Amniotic stem cell (primary cell): ENCODE data around the gene CNFN.
"Not testable (repeated sequence)": the region's sequence is repeated elsewhere in the genome, so short reads cannot be mapped to it uniquely, and the experiment has no call there.

Source experiments
- DNase-seq: peaks from one replicate; lab custom pipeline; 2025; lab: John Stamatoyannopoulos, UW

The CNFN gene

GRCh38 chr19:42349378-42350107, 40.6 kb downstream of the CNFN start:
- DNase-seq = no peak

DNA sequence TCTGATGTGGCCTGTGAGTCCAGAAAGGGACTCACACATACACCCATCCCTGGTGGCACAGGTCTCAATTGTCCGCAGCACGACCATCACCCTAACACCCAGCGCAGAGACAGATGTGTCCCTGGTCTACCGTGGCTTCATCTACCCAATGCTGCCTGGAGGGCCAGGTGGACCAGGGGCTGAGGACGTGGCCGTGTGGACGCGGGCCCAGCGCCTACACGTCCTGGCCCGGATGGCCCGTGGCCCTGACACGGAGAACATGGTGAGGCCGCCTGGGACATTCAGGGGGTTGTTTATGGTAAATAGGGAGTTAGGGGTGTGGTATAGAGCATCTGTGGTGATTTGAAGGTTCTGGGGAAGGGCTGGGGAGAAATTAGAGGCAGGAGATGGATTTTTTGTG, 41.9 kb downstream of the CNFN start:
- no peak for DNase-seq

GRCh38 chr19:42345191-42345812, 44.8 kb downstream of the CNFN start:
- DNase-seq = no peak

DNA sequence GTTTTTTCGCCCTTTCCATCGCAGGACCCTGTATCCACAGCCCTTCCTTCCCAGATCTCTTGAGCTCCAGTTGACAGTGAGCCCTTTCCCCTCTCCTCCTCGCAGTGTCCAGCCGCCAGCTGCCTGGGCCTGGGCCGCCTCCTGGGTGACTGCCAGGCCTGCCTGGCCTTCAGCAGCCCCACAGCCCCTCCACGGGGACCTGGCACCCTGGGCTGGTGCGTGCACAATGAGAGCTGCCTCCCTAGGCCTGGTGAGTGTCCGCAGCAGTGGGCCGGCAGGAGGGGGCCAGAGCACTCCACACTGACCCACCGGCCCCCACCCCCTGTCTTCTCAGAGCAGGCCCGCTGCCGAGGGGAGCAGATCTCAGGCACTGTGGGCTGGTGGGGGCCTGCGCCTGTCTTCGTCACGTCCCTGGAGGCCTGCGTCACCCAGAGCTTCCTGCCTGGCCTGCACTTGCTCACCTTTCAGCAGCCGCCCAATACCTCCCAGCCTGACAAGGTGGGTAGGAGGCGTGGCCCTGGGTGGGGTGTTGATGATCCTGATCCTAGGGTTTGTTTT, 45.7 kb downstream of the CNFN start:
- no peak for DNase-seq

- no peak for DNase-seq
Measured at GRCh38 chr19:42343344-42344110, 46.6 kb downstream of the CNFN start.

DNA sequence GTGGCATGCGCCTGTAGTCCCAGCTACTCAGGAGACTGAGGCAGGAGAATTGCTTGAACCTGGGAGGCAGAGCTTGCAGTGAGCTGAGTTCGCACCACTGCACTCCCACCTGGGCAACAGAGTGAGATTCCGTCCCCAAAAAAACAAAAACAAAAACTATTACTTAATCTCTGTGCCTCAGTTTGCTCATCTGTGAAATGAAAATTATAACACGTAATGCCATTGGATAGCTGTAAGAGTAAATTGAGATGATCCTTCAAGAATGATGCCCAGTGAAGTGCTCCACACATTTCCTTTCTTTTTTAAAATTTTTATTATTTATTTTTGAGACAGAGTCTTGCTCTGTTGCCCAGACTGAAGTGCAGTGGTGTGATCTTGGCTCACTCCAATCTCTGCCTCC, 50.2 kb downstream of the CNFN start:
- DNase-seq = not testable (repeated sequence)

GRCh38 chr19:42339126-42339860, 50.8 kb downstream of the CNFN start:
- DNase-seq = not testable (repeated sequence)
